HG03280 (cell line): ENCODE results near the gene SAFB2.

Experiments
- ATAC-seq: cut with Tn5 transposase; IDR thresholded peaks from one replicate; pipeline ENCODE4 v1.9.1; 2021; ENCODE audit warnings: mild to moderate bottlenecking, moderate library complexity; ENCODE audit not compliant: unreplicated experiment

The SAFB2 gene

GRCh38 chr19:5635427-5635826, 12.9 kb upstream of the SAFB2 start:
- ATAC-seq = no peak

GRCh38 chr19:5632657-5633056, 10.1 kb upstream of the SAFB2 start:
- no peak for ATAC-seq

GRCh38 chr19:5632241-5632612, 9.7 kb upstream of the SAFB2 start:
- ATAC-seq = no peak

- ATAC-seq = no peak
Observed at GRCh38 chr19:5631567-5632240, 9.1 kb upstream of the SAFB2 start.

GRCh38 chr19:5628919-5629481, 6.4 kb upstream of the SAFB2 start:
- no peak for ATAC-seq

- ATAC-seq = no peak
Observed at GRCh38 chr19:5628461-5628860, 5.9 kb upstream of the SAFB2 start.

GRCh38 chr19:5627395-5627904, 4.9 kb upstream of the SAFB2 start:
- no peak for ATAC-seq

- no peak for ATAC-seq
Observed at GRCh38 chr19:5625641-5626040, 3.1 kb upstream of the SAFB2 start.

- ATAC-seq = no peak
Observed at GRCh38 chr19:5624741-5625278, 2.2 kb upstream of the SAFB2 start.

GRCh38 chr19:5624018-5624663, 1.6 kb upstream of the SAFB2 start:
- ATAC-seq = no peak

GRCh38 chr19:5623397-5624017, 931 bp upstream of the SAFB2 start:
- peak; percentile 6 for ATAC-seq

- ATAC-seq = peak; percentile 0
Observed at GRCh38 chr19:5621945-5622464, 571 bp downstream of the SAFB2 start.

- ATAC-seq = no peak
Observed at GRCh38 chr19:5621311-5621944, 1.1 kb downstream of the SAFB2 start.

GRCh38 chr19:5619946-5620345, 2.6 kb downstream of the SAFB2 start:
- ATAC-seq = no peak

GRCh38 chr19:5618591-5618990, 4.0 kb downstream of the SAFB2 start:
- ATAC-seq = no peak

- ATAC-seq = no peak
Observed at GRCh38 chr19:5617080-5617479, 5.5 kb downstream of the SAFB2 start.

- no peak for ATAC-seq
Observed at GRCh38 chr19:5615756-5616327, 6.7 kb downstream of the SAFB2 start.

- ATAC-seq = no peak
Observed at GRCh38 chr19:5612891-5613865, 9.4 kb downstream of the SAFB2 start.

GRCh38 chr19:5609881-5610448, 12.6 kb downstream of the SAFB2 start:
- no peak for ATAC-seq
